Kidney glomerular epithelial cell (primary cell): ENCODE data around the gene POLE.

ENCODE experiments used
- DNase-seq: peaks from one replicate; lab custom pipeline; 2025; lab: John Stamatoyannopoulos, UW

The POLE gene

DNA sequence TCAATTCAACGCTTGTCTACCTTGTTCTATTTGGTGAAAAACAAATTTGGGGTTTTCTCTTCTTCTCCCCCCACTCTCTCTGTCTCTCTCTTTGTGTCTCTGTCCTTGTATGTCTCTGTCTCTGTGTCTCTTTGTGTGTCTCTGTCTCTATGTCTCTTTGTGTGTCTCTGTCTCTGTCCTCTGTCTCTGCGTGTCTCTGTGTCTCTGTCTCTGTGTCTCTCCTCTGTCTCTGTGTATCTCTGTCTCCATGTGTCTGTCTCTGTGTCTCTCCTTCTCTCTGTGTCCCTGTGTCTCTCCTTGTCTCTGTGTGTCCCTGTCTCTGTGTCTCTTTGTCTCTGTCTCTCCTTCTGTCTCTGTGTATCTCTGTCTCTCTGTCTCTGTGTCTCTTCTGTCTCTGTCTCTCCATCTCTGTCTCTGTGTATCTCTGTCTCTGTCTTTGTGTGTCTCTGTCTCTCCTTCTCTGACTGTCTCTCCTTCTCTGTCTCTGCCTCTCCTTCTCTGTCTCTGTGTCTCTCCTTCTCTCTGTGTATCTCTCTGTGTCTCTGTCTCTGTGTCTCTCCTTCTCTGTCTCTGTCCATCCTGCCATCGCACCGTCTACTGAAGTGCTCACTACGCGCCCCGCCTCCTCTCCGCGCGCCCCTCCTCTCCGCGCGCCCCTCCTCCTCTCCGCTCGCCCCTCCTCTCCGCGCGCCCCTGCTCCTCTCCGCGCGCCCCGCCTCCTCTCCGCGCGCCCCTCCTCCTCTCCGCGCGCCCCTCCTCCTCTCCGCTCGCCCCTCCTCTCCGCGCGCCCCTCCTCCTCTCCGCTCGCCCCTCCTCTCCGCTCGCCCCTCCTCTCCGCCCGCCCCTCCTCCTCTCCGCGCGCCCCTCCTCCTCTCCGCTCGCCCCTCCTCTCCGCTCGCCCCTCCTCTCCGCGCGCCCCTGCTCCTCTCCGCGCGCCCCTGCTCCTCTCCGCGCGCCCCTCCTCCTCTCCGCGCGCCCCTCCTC lies 89.5 kb downstream of the POLE start:
- peak; percentile 12 for DNase-seq

DNA sequence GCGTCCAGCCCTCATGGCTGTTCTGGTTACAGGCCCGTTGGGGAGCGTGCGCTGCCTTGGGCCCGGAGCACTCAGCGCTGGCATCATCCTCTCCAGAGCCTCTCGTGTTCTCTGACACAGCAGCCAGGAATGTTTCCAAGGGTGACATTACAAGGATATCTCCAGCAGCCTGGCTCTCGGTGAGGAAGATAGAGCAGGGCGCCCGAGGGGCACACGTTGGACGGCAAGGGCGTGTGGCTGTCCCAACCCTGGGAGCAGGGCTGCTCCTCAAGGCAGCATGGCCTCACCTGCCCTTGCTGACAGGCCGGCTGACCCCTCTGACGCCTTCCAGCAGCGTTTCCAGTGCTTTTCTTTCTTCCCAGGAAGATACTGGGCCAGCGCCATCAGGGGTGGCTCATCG lies 91.1 kb downstream of the POLE start:
- DNase-seq, result no peak

DNA sequence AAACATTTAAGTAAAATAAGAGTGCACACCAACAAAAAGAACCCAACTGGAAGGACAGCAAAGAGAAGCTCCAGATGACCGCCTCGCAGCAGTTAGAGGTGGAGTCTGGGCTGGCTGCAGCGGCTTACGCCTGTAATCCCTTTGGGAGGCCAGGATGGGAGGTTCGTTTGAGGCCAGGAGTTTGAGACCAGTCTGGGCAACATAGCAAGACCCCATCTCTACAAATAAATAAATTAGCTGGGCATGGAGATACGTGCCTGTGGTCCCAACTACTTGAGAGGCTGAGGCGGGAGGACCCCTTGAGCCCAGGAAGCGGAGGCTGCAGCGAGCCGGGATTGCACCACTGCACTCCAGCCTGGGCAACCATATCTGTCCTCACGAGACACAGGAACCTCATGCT lies 92.0 kb downstream of the POLE start:
- DNase-seq, result no peak

DNA sequence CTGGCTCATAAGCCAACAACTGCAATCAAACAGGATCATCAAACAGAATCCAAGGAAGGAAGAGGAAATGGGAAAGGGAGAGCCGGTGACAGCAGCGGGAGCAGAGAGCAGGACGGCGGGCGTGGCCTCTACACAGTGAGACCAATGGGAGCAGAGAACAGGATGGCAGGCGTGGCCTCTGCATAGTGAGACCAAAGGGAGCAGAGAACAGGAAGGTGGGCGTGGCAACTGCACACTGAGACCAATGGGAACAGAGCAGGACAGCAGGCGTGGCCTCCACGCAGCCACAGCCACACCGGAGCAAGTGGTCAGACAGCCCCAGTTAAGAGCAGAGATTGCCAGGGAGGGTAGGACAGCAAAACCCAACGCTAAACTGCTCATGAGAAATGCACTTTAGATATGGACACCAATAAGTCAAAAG lies 93.2 kb downstream of the POLE start:
- peak; percentile 89 for DNase-seq

DNA sequence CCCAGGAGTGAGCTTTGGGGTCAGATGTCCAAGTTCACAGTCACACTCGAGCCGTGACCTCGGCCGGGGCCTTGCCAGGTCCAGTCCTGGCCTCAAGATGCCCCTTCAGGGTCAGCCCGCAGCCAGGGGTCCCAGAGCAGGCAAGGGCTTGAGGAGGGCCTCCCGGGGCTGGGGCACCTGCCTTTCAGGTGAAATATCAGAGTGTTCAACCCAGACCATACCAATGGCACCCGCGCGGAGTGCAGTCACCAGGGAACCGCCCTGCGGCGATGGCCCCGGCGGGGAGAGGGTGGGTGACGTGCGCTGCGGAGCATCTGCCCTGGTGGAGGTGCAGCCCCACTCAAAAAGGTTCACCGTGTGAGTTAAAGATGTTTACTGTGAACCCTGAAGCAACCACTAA lies 93.6 kb downstream of the POLE start:
- no peak for DNase-seq

DNA sequence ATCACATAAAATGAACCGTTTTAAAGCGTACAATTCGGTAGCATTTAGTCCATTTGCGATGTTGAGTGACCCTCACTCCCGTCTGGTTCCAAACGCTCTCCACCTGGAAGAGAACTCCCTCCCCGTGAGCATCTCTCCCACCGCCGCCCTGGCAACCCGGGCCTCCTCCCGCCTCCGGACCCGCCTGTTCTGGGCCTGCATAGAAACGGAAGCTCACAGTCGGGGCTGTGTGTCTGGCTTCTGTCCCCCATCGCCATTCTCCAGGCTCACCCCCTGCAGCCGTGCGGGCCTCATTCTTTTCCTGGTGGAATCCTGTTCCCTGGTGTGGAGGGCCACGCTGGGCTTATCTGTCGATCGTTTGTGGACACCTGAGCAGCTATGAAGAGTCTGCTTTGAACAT lies 94.1 kb downstream of the POLE start:
- no peak for DNase-seq

DNA sequence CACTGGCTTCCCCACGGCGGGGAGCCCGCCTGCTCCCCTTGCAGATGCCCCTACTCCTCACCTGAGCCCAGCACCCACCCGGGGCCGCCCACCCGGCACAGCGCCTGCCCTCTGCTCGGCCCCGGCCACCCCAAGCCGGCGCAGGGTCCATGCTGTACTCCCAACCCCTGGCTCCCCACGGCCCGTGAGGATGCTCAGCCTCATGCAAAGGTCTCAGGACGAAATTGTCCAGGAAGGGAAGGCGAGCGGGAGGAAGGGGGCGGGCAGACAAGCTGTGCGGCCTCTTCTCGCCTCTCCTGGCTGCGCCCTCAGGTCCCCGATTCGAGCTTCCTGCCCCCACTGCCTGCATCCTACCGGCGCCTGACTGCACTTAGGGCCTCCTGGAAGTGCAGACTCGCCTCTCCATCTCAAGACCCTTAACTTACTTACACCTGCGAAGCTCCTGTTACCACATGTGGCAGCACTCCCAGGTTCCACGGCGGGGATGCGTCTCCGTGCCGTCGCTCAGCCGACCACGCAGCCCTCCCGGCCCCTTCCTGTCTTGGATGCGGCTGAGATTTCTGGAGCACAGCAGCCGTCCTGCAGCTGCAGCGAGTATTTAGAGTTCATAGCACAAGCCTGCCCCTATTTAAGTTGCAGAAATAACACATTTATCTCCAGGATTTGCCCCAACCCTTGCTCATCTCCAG lies 94.7 kb downstream of the POLE start:
- DNase-seq, result no peak

DNA sequence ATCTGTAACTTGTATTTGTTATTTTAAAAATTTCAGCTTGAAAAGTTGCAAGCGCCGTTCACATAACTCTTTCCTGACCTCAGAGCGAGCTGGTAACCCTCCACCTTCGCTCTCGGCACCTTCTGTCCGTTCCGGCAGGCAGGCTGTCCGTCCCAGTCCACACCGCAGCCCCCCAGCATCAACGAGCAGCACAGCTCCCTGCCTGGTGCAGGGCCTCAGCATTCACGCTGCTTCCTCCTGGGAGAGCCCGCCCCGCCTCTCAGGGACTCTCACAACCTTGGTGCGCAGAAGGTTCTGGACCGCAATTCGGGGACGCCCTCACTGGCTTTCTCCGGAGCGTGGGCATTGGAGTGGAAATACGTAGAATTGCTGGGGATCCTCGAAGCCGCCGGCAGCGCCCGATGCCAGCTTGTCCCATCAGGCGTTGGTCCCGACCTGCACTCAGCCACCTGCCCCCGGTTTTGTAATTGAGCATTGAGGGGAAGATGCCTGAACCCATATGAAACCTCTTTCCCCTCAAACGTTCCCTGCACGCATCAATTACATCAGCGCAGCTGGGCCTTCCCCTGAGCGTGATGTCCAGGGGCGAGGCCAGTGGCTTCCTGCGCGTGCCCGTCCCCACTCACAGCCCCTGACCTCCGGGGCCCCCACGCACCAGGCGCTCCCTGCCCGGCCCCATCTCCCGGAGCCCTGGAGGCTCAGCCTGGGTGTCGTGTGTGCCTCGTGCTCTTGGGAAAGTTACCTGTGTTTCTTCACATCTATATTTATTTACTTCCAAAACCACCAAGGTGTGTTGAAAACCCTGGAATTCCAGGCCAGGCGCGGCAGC lies 95.8 kb downstream of the POLE start:
- no peak for DNase-seq

DNA sequence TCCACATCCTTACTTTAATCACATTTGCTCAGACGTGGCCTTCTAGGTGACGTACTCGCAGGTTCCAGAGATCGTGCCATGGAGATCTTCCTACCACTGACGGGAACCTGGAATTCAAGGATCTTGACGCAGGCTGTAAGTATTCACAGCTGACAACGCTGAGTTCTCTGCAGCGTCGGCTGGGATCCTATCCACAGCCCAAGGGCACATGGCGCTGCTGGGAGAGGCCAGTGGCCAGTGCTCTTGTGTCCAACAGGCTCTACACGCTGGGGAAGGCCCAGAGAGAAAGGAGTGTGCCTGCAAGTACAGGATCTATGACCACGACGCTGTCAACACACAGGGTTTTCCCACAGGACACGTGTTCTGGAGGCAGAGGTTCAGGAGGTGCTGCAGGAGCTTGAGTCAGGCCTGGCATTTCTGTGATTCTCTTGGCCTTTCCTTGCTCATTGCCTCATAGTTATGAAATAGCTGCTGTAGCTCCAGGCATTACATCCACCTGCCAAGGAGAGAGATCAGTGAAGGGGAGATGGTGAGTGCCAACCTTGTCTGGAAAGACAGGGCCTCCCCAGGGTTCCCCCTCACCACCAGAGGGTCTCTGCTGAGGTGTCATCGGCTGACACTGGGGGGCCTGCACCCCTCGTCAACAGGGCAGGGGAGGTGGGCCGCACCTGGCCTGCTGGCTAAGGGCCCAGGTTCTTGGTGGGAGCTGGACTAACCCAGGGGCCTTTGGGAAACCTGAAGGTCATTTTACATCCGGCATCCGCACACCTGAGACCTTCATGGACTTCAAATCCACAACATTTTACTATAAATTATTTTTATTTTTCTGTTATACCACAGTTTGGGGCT lies 98.1 kb downstream of the POLE start:
- no peak for DNase-seq

DNA sequence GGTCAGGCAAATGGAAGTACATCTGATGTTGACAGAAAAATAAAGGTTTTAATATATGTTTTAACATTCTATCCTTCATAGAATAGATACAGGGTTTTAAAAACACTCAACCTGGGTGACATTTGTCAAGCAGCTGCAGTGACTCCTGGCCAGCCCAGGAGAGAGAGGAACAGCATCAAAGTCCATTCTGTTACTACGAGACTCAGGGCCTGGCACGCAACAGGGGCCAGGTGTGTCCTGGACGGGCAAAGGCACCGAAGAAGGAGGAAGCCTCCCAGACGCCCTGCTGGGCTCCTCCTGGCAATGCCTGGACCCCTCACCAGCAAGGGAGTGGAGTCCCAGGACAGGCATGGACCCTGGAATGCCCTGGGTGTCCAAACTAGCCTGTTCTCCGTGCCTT lies 98.8 kb downstream of the POLE start:
- no peak for DNase-seq

DNA sequence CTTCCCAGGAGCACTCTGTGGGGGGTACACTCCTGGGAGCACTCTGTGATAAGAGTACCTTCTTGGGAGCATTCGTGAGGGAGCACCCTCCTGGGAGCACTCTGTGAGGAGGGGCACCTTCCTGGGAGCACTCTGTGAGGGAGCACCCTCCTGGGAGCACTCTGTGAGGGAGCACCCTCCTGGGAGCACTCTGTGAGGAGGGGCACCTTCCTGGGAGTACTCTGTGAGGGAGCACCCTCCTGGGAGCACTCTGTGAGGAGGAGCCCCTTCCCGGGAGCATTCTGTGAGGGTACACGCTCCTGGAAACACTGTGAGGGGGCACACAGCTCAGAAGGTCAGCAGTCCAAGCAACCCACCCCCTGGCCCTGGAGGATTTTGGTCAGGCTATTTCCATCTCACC lies 99.4 kb downstream of the POLE start:
- DNase-seq, result no peak

DNA sequence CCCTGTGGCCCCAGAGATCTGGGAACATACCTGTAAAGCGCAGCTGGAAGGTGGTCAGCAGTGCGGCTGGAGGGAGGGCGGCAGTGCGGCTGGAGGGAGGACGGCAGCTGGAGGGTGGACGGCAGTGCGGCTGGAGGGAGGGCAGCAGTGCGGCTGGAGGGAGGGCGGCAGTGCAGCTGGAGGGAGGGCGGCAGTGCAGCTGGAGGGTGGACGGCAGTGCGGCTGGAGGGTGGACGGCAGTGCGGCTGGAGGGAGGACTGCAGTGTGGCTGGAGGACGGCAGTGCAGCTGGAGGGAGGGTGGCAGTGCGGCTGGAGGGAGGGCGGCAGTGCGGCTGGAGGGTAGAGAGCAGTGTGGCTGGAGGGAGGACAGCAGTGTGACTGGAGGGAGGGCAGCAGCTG lies 100.2 kb downstream of the POLE start:
- no peak for DNase-seq

DNA sequence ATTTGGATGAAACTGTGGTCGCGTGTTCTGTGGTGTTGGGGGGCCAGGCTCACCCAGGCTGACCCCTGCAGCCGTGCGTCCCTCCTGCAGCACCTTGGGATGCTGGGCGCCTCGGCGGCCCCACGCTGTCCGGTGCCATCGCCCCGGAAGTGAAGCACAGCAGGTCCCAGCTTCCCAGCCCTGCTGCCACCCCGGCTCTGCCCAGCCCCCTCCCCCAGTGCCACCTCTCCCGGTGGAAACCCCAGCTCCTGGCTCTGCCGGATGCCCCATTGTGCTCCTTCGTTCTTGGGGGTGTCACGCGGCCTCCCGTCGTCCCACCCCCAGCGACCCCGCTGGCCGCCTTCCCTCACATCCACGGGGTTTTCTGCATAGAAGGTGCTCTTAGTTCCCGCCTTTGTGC lies 102.0 kb downstream of the POLE start:
- DNase-seq, result no peak

DNA sequence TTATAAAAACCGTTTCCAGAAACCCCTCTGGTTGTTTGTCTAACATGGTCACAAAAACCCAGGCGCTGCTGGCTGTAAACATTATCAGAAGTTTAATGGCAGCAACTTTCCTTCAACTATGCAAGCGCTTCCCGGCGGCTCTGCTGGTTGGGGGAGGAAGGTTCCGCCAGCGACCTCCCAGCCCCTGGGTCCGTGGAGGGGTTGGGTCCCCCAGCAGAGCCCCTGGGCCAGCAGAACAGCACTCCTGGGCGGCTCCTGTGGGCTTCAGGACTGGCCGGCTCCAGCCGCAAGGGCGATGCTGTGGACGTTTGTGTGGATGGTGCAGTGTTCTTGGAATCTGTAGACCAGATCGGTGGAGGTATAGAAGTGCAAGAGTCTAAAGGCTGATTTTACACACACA lies 102.7 kb downstream of the POLE start:
- DNase-seq, result no peak

DNA sequence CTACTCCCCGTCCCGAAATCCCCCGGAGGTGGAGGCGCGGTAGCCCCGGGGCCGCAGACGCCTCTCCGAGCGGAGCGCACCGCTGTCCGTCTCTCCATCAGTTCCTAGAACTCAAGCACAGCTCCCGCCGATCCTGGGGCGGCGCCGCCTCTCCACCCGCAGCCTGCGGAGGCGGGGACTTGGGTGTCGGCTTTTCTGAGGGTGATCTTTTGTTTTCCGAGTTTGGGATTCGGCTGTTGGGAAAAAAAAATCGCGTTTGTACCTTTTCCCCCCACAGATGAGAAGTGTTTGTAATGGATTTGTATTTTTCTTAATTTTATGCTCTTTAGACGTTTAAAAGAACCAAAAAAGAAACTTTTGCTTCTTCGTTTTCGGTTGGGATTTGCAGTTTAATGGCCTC lies 103.4 kb downstream of the POLE start:
- DNase-seq, result no peak

DNA sequence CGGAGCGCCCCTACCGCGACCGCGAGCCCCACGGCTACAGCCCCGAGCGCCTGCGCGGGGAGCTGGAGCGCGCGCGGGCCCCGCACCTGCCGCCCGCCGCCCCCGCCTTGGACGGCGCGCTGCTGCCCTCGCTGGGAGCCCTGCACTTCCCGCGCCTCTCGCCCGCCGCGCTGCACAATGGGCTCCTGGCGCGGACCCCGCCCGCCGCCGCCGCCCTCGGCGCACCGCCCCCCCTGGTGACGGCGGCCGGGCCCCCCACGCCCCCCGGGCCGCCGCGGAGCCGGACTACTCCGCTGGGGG lies 103.8 kb downstream of the POLE start:
- no peak for DNase-seq

DNA sequence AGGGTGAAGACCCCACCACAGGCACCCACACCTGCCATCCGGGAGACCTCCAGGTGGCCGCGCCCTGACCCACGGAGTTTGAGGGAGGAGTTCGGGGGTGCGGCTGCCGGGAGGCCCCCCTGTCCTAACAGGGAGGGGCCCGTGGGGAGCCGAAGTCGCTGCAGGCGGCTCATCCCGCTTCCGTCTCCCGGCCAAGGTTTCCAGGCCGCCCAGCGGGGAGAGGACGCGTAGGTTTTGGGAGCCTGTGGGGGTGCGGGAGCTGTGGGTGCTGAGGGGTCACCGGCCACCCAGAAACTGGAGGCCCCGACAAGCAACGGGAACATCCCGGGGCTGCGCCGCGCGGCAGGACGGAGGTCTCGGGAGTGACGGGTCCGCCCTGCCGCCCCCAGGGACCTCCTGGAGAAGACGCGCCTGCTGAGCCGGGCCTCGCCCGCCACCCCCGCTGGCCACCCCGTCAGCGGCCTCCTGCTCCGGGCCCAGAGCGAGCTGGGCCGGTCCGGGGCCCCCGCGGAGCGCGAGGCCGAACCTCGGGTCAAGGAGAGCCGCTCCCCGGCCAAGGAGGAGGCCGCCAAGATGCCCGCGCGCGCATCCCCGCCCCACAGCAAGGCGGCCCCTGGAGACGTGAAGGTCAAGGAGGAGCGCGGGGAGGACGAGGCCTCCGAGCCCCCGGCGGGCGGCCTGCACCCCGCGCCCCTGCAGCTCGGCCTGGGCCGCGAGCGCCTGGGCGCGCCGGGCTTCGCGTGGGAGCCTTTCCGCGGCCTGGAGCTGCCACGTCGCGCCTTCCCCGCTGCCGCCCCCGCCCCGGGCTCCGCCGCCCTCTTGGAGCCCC lies 104.3 kb downstream of the POLE start:
- no peak for DNase-seq

DNA sequence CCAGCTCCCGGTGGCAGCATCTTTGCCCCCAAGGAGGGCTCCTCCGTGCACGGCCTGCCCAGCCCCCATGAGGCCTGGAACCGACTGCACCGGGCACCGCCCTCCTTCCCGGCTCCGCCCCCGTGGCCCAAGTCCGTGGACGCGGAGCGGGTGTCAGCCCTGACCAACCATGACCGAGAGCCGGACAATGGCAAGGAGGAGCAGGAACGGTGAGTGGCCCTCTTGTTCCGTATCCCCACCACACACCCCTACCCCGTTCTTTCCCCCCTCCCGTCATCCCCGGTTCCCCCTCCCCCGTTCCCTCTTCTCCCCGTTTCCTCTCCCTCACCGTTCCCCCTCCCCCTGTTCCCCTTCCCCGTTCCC lies 105.1 kb downstream of the POLE start:
- no peak for DNase-seq

DNA sequence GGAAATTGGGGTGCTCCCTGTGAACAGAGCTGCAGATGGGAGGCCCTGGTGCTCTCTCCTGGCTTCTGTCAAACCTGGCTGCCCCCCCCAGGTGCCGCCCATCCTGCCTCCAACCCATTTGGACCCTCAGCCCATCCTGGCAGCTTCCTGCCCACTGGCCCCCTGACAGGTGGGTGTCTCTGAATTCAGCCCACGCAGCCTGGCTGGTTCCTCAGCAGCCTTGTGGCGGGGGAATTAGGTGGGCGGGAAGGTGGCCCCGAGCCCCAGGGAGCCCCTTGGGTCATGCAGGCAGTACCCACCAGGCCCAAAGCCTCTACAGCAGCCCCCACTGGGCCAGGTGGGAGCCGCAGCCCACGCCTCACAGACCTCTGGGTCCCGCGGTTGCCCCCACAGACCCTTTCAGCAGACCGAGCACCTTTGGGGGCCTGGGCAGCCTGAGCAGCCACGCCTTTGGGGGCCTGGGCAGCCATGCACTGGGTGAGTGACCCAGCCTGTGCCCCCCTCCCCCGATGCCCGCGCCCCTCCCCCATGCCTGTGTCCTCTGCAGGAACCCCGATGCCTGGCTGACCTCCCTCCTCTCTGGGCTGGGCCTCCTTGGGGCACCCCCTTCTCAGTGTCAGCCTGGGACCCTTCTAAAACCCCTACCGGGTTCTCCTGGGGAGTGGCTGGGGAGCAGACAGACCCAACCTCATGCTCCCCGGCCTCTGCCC lies 105.6 kb downstream of the POLE start:
- no peak for DNase-seq

DNA sequence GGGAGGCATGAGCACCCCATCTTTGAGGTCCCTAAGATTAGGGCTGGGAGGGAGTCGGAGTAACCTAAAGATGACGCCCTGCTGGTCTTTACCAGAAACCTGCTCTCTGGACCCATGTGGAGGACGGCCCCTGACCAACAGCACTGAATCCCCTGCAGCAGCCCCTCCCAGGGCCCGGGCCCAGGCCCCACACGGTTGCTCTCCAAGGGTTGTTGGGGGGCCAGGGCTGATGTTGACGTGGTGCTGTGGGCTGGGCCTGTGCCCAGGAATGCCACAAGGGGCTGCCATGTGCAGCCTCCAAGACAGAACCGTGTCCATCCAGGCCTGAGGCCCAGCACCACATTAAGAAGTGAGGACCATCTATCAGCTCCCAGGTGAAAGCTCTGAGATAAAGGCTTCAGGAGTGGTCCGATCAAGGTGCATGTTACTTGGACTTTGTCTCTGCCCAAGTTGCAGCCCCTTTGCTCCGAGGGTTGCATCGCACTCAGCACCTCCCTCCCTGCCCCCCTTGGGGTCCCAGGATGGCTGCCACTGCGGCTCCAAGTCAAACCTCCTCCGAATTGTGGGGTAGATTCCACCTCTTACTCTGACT lies 106.3 kb downstream of the POLE start:
- DNase-seq, result no peak
